HepG2 (cell line): Measurements from ENCODE around the gene CMYA5. TPM values are rescaled to one million over a fixed set of nuclear protein-coding genes. Genes with fewer than 3 reads are reported as not detected.

Experiments used
- ATAC-seq: fragments of 200-7000 bp; cut with Tn5 transposase; 3 replicates; pipeline ENCODE4 v1.9.1; 2020; ENCODE audit warnings: mild to moderate bottlenecking, moderate library complexity
- BruUV-seq: library from RNA; stranded (reverse); fragments of 400-500 nt; replicated peaks from 2 replicates; lab custom pipeline; 2021; lab: Mats Ljungman, UMichigan
- CTCF ChIA-PET: fragments of 300-600 bp; formaldehyde crosslinking; extraction: SDS; loops from one replicate; lab custom pipeline; 2021; ENCODE audit warnings: low total read pairs, inconsistent platforms, low intra/inter-chr PET ratio; lab: Yijun Ruan, JAX
- POLR2A ChIA-PET: fragments of 350-600 bp; sonication (Branson Sonifier 250); formaldehyde crosslinking; loops from one replicate; lab custom pipeline; 2020; ENCODE audit warnings: antibody characterized with exemption, inconsistent platforms; lab: Yijun Ruan, JAX
- DNase-seq: peaks from one replicate; pipeline ENCODE4 v3.0.0-alpha.2; 2015; ENCODE audit warnings: low spot score
- FAIRE-seq: peaks from 3 replicates; lab custom pipeline; 2011; peaks lifted over from hg19 to GRCh38; lab: Jason Lieb, UNC
- H2AFZ ChIP-seq: one replicate; pipeline ENCODE4 v1.6.1; 2011; ENCODE audit warnings: low read length, inconsistent platforms
- H3K27ac ChIP-seq: fragments of 300-600 bp; 3 replicates; pipeline ENCODE4 v1.8.0; 2011; ENCODE audit warnings: mixed run types, mild to moderate bottlenecking, mixed read lengths, low read length, inconsistent platforms; ENCODE audit not compliant: insufficient read depth; ENCODE audit errors: extremely low read length
- H3K27me3 ChIP-seq, 2 experiments: fragments of 200-600 bp in 1 of 2; 2 replicates in 1 of 2; 3 replicates in 1 of 2; pipeline versions ENCODE4 v1.6.0 to v1.8.0; 2011; ENCODE audit warnings: low read length in 2 of 2, mild to moderate bottlenecking in 2 of 2, moderate library complexity in 2 of 2, inconsistent platforms in 1 of 2; ENCODE audit not compliant: insufficient read depth in 2 of 2, control insufficient read depth in 1 of 2
- H3K36me3 ChIP-seq, 2 experiments: fragments of 200-600 bp in 1 of 2; replicated peaks in 1 of 2; 2 replicates in 1 of 2; 3 replicates in 1 of 2; pipeline versions ENCODE4 v1.5.1 to v1.8.0; 2011; ENCODE audit warnings: low read length in 2 of 2, inconsistent platforms in 1 of 2; ENCODE audit not compliant: insufficient read depth in 2 of 2, control insufficient read depth in 1 of 2
- H3K4me1 ChIP-seq: 2 replicates; pipeline ENCODE4 v1.5.1; 2012; ENCODE audit warnings: low read length, inconsistent platforms; ENCODE audit not compliant: insufficient read depth
- H3K4me2 ChIP-seq: 2 replicates; pipeline ENCODE4 v1.6.0; 2011; ENCODE audit warnings: low read depth, low read length, inconsistent platforms
- H3K4me3 ChIP-seq, 3 experiments: fragments of 200-600 bp in 1 of 3; sonication (generic), shearing (Covaris generic) in 1 of 3; replicated peaks in 1 of 3; 2 replicates each; pipeline ENCODE4 v1.5.1; 2011 to 2016; ENCODE audit warnings: low read length in 3 of 3, inconsistent platforms in 2 of 3, low read depth in 2 of 3, mild to moderate bottlenecking in 2 of 3, control low read depth in 1 of 3, mixed read lengths in 1 of 3; ENCODE audit not compliant: insufficient read depth in 1 of 3
- H3K79me2 ChIP-seq: one replicate; pipeline ENCODE4 v1.6.1; 2011; ENCODE audit warnings: low read length, inconsistent platforms; ENCODE audit not compliant: insufficient read depth
- H3K9ac ChIP-seq: 2 replicates; pipeline ENCODE4 v1.6.0; 2011; ENCODE audit warnings: mild to moderate bottlenecking, low read depth, low read length, inconsistent platforms; ENCODE audit not compliant: insufficient read depth
- H3K9me3 ChIP-seq: 2 replicates; pipeline ENCODE4 v1.5.1; 2012; ENCODE audit warnings: mild to moderate bottlenecking, low read length
- H4K20me1 ChIP-seq: 2 replicates; pipeline ENCODE4 v1.6.0; 2011; ENCODE audit warnings: inconsistent platforms, mild to moderate bottlenecking, low read length, moderate library complexity; ENCODE audit not compliant: insufficient read depth
- ATF7 ChIP-seq, 2 experiments: fragments of 450-650 bp in 1 of 2; sonication (generic) in 1 of 2; formaldehyde crosslinking in 1 of 2; IDR thresholded peaks; 2 replicates each; pipeline versions ENCODE4 v1.4.0 to v1.6.1; 2016 to 2020; ENCODE audit warnings: antibody characterized with exemption in 1 of 2, mild to moderate bottlenecking in 1 of 2, missing genetic modification reagents in 1 of 2
- MAFK ChIP-seq, 2 experiments: IDR thresholded peaks in 1 of 2; conservative IDR thresholded peaks in 1 of 2; 2 replicates each; pipeline ENCODE4 v1.6.1; 2011; ENCODE audit warnings: improper control_type of control experiment in 2 of 2, low read length in 2 of 2
- RBAK ChIP-seq: sonication (generic); formaldehyde crosslinking; IDR thresholded peaks from 2 replicates; pipeline ENCODE4 v1.5.1; 2020; ENCODE audit warnings: mild to moderate bottlenecking, missing genetic modification reagents
- WGBS: methylation state at CpG from one replicate; pipeline ENCODE4 v1.1.6; 2017; ENCODE audit warnings: low lambda C conversion rate; 5-methylcytosine and 5-hydroxymethylcytosine counted together
- in situ Hi-C: cut with HindIII; loops from 2 replicates; pipeline ENCODE4 v1.10.0; 2017; ENCODE audit warnings: low pct_unique_long_range_greater_than_20kb; ENCODE audit not compliant: extremely low pct_ligation_motif_present
- intact Hi-C: fragments of 100-400 bp; cut with micrococcal nuclease; formaldehyde crosslinking; loops from one replicate; pipeline ENCODE4 v1.10.0; 2022; ENCODE audit not compliant: unreplicated experiment
- polyA plus RNA-seq, 8 experiments: library from polyadenylated mRNA; depleted of rRNA in 3 of 8; stranded (reverse) in 7 of 8; unstranded in 1 of 8; fragments of >200 nt; fragmentation: Illumina TruSeq in 4 of 8; extraction: Trizol in 4 of 8; gene quantifications; 2 replicates each; pipeline versions ENCODE4 v1.2.1 to v1.2.3, GENCODE V29; 2011 to 2016; ENCODE audit warnings: low read depth in 4 of 8, missing spikeins in 1 of 8, mixed read lengths in 1 of 8; ENCODE audit not compliant: insufficient read depth in 1 of 8
- total RNA-seq, 5 experiments: library from RNA; depleted of rRNA; stranded (reverse); fragments of >200 nt; fragmentation: Illumina TruSeq; extraction: Trizol; gene quantifications; 2 replicates each; pipeline ENCODE4 v1.2.3, GENCODE V29; 2016; ENCODE audit warnings: low read depth in 1 of 5
- TF ChIP-seq, protein P1 (sequence below): sonication (generic); formaldehyde crosslinking; IDR thresholded peaks from 2 replicates; pipeline ENCODE4 v1.5.1; 2020; ENCODE audit warnings: mild to moderate bottlenecking, missing genetic modification reagents, borderline replicate concordance
- TF ChIP-seq, protein P2 (sequence below): sonication (generic); formaldehyde crosslinking; IDR thresholded peaks from 2 replicates; pipeline ENCODE4 v1.4.0; 2020; ENCODE audit warnings: missing genetic modification reagents

CMYA5 gene
- total and polyA plus RNA-seq, 2 of the 13 experiments (the other 11 are each of a cell fraction or from before 2014, with no cell fraction given), result 0.13 to 0.51 TPM

DNA sequence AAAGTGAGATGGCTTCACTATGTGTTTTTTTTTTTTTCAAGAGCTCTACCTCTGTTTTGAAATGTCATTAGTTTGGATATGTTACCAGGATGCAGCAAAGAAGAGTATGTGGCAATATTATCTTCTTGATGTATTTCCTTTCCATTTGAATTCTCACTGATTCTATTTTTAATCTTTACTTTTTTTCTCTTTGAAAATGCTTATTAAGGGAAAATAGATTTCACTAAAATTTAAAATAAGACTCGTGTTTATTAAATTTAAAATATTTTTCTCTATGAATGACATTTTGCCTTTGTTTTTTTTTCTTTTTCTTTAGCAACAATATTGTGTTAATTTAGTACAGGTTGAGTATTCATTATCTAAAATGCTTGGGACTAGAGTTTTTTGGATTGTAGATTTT lies 48.2 kb upstream of the CMYA5 start:
- ChIA-PET CTCF (no interaction called here), POLR2A (no interaction called here)
- FAIRE-seq, result no peak
- Histone ChIP-seq H3K36me3 (peaks cover 10 to 60% of the 10 kb centered on the region in 2 experiments), H3K9me3 (no peaks in the 10 kb centered on the region), H3K9ac (no peak overlapping the region), H3K4me2 (no peak overlapping the region), H3K27me3 (no peaks in the 10 kb centered on the region), H3K4me1 (no peaks in the 10 kb centered on the region), H3K27ac (no peak overlapping the region), H2AFZ (no peak overlapping the region), H3K4me3 (no peak overlapping the region), H4K20me1 (no peaks in the 10 kb centered on the region), H3K79me2 (peaks cover 8% of the 10 kb centered on the region)
- DNase-seq, result no peak
- no TSS peak for BruUV-seq
- in situ Hi-C loops, result no loop called here
- ATAC-seq, result no peak
- TF ChIP-seq, protein P1, sequence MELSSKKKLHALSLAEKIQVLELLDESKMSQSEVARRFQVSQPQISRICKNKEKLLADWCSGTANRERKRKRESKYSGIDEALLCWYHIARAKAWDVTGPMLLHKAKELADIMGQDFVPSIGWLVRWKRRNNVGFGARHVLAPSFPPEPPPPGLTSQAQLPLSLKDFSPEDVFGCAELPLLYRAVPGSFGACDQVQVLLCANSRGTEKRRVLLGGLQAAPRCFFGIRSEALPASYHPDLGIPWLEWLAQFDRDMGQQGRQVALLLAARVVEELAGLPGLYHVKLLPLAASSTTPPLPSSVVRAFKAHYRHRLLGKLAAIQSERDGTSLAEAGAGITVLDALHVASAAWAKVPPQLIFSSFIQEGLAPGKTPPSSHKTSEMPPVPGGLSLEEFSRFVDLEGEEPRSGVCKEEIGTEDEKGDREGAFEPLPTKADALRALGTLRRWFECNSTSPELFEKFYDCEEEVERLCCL (CRISPR knock-in tag), result no peak
- TF ChIP-seq, protein P2, sequence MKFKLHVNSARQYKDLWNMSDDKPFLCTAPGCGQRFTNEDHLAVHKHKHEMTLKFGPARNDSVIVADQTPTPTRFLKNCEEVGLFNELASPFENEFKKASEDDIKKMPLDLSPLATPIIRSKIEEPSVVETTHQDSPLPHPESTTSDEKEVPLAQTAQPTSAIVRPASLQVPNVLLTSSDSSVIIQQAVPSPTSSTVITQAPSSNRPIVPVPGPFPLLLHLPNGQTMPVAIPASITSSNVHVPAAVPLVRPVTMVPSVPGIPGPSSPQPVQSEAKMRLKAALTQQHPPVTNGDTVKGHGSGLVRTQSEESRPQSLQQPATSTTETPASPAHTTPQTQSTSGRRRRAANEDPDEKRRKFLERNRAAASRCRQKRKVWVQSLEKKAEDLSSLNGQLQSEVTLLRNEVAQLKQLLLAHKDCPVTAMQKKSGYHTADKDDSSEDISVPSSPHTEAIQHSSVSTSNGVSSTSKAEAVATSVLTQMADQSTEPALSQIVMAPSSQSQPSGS (CRISPR knock-in tag), result no peak
- peak in 1 of 2 experiments; percentile 19; a peak in 1 of 4 replicates for TF ChIP-seq MAFK (conservative IDR thresholded peaks at IDR 0.05 in 1 of 2, IDR thresholded peaks at IDR 0.05 in 1 of 2; ENCODE audit: low read length in 2 of 2)
- 98% methylated on average over 1 of the region's 1 CpG for WGBS
- intact Hi-C loops, result no loop called here

DNA sequence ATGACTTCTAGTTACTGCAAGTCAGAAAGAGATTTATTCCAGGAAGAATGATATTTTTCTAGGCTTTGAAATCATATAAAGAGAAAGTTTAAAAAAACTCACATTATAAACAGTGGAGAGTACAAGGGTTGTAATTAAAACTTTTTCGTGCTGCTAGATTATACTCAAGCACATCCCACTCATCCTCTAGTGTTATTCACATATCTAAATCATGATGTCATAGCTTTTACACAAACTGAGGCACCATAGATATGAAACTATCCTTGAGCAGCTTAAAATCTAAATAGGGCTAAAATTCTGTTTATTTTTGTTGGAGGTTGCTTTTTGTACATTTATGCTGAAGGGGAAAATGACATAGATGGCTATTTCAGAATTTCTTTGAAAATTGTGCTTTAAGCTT lies 47.4 kb upstream of the CMYA5 start:
- no peak for FAIRE-seq
- POLR2A ChIA-PET, result no interaction called here
- H3K9ac ChIP-seq, result no peak overlapping the region

More for the DNA sequence above, 47.4 kb upstream of the CMYA5 start:
- WGBS, result 100% methylated on average over 1 of the region's 1 CpG
- CTCF ChIA-PET, result no interaction called here
- Histone ChIP-seq H3K79me2 (peaks cover 5% of the 10 kb centered on the region), H3K4me2 (no peak overlapping the region), H3K4me3 (no peak overlapping the region), H3K36me3 (peaks cover 12 to 63% of the 10 kb centered on the region in 2 experiments), H4K20me1 (no peaks in the 10 kb centered on the region), H3K4me1 (no peaks in the 10 kb centered on the region), H3K27me3 (no peaks in the 10 kb centered on the region), H2AFZ (no peak overlapping the region), H3K27ac (no peak overlapping the region), H3K9me3 (no peaks in the 10 kb centered on the region)
- in situ Hi-C loops (no loop called here), intact Hi-C loops (no loop called here)
- BruUV-seq, result no TSS peak
- ATAC-seq (no peak), DNase-seq (no peak)
- TF ChIP-seq ATF7 (IDR thresholded peaks at IDR 0.05) (peak; percentile 59), ATF7 (CRISPR knock-in tag; IDR thresholded peaks at IDR 0.05) (no peak), RBAK (CRISPR knock-in tag) (no peak)
- TF ChIP-seq, all 625 proteins: peak for 1
